HCT116 (cell line): Measurements from ENCODE around the gene POLN. TPM values are rescaled to one million over a fixed set of nuclear protein-coding genes. Genes with fewer than 3 reads are reported as not detected.

Experiments used
- ATAC-seq: fragments of 200-7000 bp; cut with Tn5 transposase; 2 replicates; pipeline ENCODE4 v1.9.1; 2020; ENCODE audit warnings: mild to moderate bottlenecking, moderate library complexity
- BruUV-seq: library from RNA; stranded (reverse); fragments of 400-500 nt; replicated peaks from 2 replicates; lab custom pipeline; 2021; lab: Mats Ljungman, UMichigan
- CTCF ChIA-PET: fragments of 300-600 bp; sonication (Branson Sonifier 250); formaldehyde crosslinking; loops from one replicate; lab custom pipeline; 2021; ENCODE audit warnings: antibody characterized with exemption; lab: Charles Lee
- POLR2A ChIA-PET: fragments of 300-600, 350-600 bp; sonication (Branson Sonifier 250); formaldehyde crosslinking; loops from one replicate; lab custom pipeline; 2021; ENCODE audit warnings: antibody characterized with exemption; lab: Charles Lee
- RAD21 ChIA-PET, 2 experiments: fragments of 300-600 bp; sonication (Branson Sonifier 250); formaldehyde crosslinking; loops; one replicate each; lab custom pipeline; 2023; ENCODE audit warnings: low total read pairs in 2 of 2; ENCODE audit not compliant: uncharacterized antibody in 2 of 2, unreplicated experiment in 2 of 2, low non-redundant PET in 1 of 2; lab: Charles Lee
- DNase-seq: peaks from one replicate; pipeline ENCODE4 v3.0.0-alpha.2; 2010; ENCODE audit warnings: low read depth, low spot score
- H2AFZ ChIP-seq: fragments of 200-600 bp; shearing (Covaris generic), sonication (generic); 2 replicates; pipeline ENCODE4 v1.6.1; 2017; ENCODE audit warnings: low read depth, mixed run types, mixed read lengths, antibody characterized with exemption, low read length; ENCODE audit not compliant: poor library complexity, severe bottlenecking
- H3K27ac ChIP-seq: 2 replicates; pipeline ENCODE4 v1.5.1; 2012; ENCODE audit warnings: low read depth, low read length
- H3K27me3 ChIP-seq: fragments of 200-600 bp; sonication (generic); 2 replicates; pipeline ENCODE4 v1.6.1; 2016; ENCODE audit warnings: mixed run types, low read length, mixed read lengths; ENCODE audit not compliant: insufficient read depth
- H3K36me3 ChIP-seq, 2 experiments: fragments of 200-500 bp in 1 of 2; fragments of 200-600 bp in 1 of 2; sonication (Bioruptor generic) in 1 of 2; sonication (generic) in 1 of 2; 2 replicates each; pipeline versions ENCODE4 v1.5.1 to v1.6.1; 2014 to 2016; ENCODE audit warnings: low read length in 2 of 2, inconsistent platforms in 1 of 2, mixed read lengths in 1 of 2, mixed run types in 1 of 2; ENCODE audit not compliant: insufficient read depth in 2 of 2, control insufficient read depth in 1 of 2
- H3K4me1 ChIP-seq, 2 experiments: fragments of 200-600 bp in 1 of 2; sonication (generic) in 1 of 2; 2 replicates each; pipeline versions ENCODE4 v1.5.1 to v1.6.1; 2012 to 2017; ENCODE audit warnings: low read length in 2 of 2, inconsistent platforms in 1 of 2, mild to moderate bottlenecking in 1 of 2, mixed read lengths in 1 of 2, mixed run types in 1 of 2, moderate library complexity in 1 of 2; ENCODE audit not compliant: insufficient read depth in 2 of 2, control insufficient read depth in 1 of 2
- H3K4me2 ChIP-seq: fragments of 200-600 bp; sonication (generic); 2 replicates; pipeline ENCODE4 v1.6.1; 2017; ENCODE audit warnings: mixed run types, low read length, mixed read lengths
- H3K4me3 ChIP-seq, 2 experiments: fragments of 200-600 bp in 1 of 2; sonication (generic) in 1 of 2; replicated peaks in 1 of 2; 2 replicates each; pipeline ENCODE4 v1.5.1; 2011 to 2016; ENCODE audit warnings: low read length in 2 of 2, control low read depth in 1 of 2, low read depth in 1 of 2, mild to moderate bottlenecking in 1 of 2, mixed read lengths in 1 of 2, mixed run types in 1 of 2
- H3K79me2 ChIP-seq: fragments of 200-600 bp; sonication (generic); 2 replicates; pipeline ENCODE4 v1.6.1; 2017; ENCODE audit warnings: mild to moderate bottlenecking, mixed run types, low read length, moderate library complexity, mixed read lengths; ENCODE audit not compliant: insufficient read depth
- H3K9ac ChIP-seq: fragments of 200-600 bp; sonication (generic); 2 replicates; pipeline ENCODE4 v1.6.1; 2016; ENCODE audit warnings: low read length, mixed read lengths
- H3K9me2 ChIP-seq: fragments of 200-600 bp; sonication (generic), shearing (Covaris generic); 2 replicates; pipeline ENCODE4 v1.6.1; 2017; ENCODE audit warnings: mixed run types, mild to moderate bottlenecking, moderate library complexity; ENCODE audit not compliant: insufficient read depth
- H3K9me3 ChIP-seq, 2 experiments: fragments of 200-500 bp in 1 of 2; fragments of 200-600 bp in 1 of 2; sonication (Bioruptor generic) in 1 of 2; sonication (generic) in 1 of 2; 2 replicates each; pipeline ENCODE4 v1.6.1; 2014 to 2017; ENCODE audit warnings: low read length in 2 of 2, mixed read lengths in 2 of 2, inconsistent platforms in 1 of 2, low read depth in 1 of 2, mild to moderate bottlenecking in 1 of 2, mixed run types in 1 of 2, moderate library complexity in 1 of 2; ENCODE audit not compliant: control insufficient read depth in 1 of 2, insufficient read depth in 1 of 2
- H4K20me1 ChIP-seq: fragments of 200-600 bp; sonication (generic), shearing (Covaris generic); 2 replicates; pipeline ENCODE4 v1.6.1; 2017; ENCODE audit warnings: mixed run types, mild to moderate bottlenecking, moderate library complexity; ENCODE audit not compliant: insufficient read depth
- CBX3 ChIP-seq: IDR thresholded peaks from 2 replicates; pipeline ENCODE4 v1.6.1; 2012; ENCODE audit warnings: low read depth
- CEBPB ChIP-seq: IDR thresholded peaks from 2 replicates; pipeline ENCODE4 v1.6.1; 2012; ENCODE audit warnings: low read depth
- EGR1 ChIP-seq: IDR thresholded peaks from 2 replicates; pipeline ENCODE4 v1.6.1; 2012; ENCODE audit warnings: low read depth
- EZH2 ChIP-seq: fragments of 200-600 bp; sonication (generic); IDR thresholded peaks from 2 replicates; pipeline ENCODE4 v1.6.1; 2017; ENCODE audit warnings: antibody characterized with exemption, mixed run types
- EZH2phosphoT487 ChIP-seq: fragments of 200-600 bp; IDR thresholded peaks from 2 replicates; pipeline ENCODE4 v1.6.1; 2018; ENCODE audit warnings: antibody characterized with exemption, borderline replicate concordance
- MAX ChIP-seq: IDR thresholded peaks from 2 replicates; pipeline ENCODE4 v1.6.1; 2012
- ZFX ChIP-seq: fragments of 450-650 bp; IDR thresholded peaks from 2 replicates; pipeline ENCODE4 v1.6.1; 2017
- ZNF274 ChIP-seq: fragments of 200-500 bp; sonication (Bioruptor generic); IDR thresholded peaks from 2 replicates; pipeline ENCODE4 v1.6.1; 2014; ENCODE audit warnings: mild to moderate bottlenecking, low read depth, low read length, inconsistent platforms
- intact Hi-C: fragments of 100-400 bp; cut with micrococcal nuclease; formaldehyde crosslinking; loops from 2 replicates; pipeline ENCODE4 v1.10.0; 2022
- total RNA-seq: library from RNA; stranded (reverse); gene quantifications from one replicate; pipeline ENCODE4 v1.2.1, GENCODE V29; 2021; ENCODE audit not compliant: unreplicated experiment

The POLN gene
- total RNA-seq, 1 experiment from 2014 or later, result 3.1 TPM

DNA sequence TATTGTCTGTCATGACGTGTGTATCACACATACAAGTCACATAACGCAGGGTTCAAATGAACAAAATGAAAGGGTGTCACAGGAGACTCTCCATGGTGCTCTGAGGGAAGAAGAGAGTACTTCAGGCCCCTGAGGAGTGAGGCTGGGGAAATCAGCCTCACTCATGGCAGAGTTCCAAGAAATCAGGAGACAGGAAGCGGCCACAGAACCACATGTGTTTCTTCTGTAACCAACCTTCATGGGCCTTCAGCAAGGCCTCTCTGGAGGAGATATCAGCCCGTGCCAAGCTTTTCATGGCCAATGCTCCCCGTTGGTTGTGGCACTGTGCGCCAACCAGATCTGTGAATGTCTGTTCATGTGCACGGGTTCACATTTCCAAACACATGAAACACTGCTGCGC lies 106.8 kb downstream of the POLN start:
- BruUV-seq, result no TSS peak
- no peaks in the 10 kb centered on the region for H4K20me1 ChIP-seq
- no peak overlapping the region for H3K4me3 ChIP-seq
- no peaks in the 10 kb centered on the region for H3K36me3 ChIP-seq
- ATAC-seq (no peak), DNase-seq (no peak)
- no peaks in the 10 kb centered on the region for H3K27me3 ChIP-seq
- no peaks in the 10 kb centered on the region for H3K4me1 ChIP-seq
- H3K4me2 ChIP-seq, result no peak overlapping the region
- no peak overlapping the region for H3K9ac ChIP-seq
- ChIA-PET POLR2A (no interaction called here), RAD21 (no interaction called here), CTCF (no interaction called here)
- H3K27ac ChIP-seq, result no peak overlapping the region
- no peak for TF ChIP-seq EZH2phosphoT487
- no peak for TF ChIP-seq EGR1
- peaks cover 9 to 20% of the 10 kb centered on the region in 2 experiments; a peak in 2 of 4 replicates for H3K9me3 ChIP-seq
- no peaks in the 10 kb centered on the region for H3K79me2 ChIP-seq
- H3K9me2 ChIP-seq, result no peaks in the 10 kb centered on the region
- intact Hi-C loops, result no loop called here
- no peak overlapping the region for H2AFZ ChIP-seq

DNA sequence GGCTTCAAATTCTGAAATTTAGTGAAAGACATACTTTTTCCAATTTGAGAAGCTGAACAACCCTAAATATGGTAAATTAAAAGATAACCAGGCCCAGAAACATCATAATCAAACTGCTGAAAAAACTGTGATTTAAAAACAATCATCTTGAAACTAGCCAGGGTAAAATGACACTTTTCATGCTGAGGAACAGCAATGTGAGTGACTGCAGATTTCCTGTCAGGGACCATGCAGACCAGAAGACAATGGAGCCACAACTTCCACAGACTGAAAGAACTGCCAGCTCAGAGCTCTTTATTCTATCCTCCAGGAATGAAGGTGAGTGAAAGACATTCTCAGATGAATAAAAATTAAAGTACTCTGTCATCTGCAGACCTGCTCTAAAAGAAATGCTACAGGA lies 109.5 kb downstream of the POLN start:
- Histone ChIP-seq H3K4me2 (no peak overlapping the region), H3K27me3 (no peaks in the 10 kb centered on the region), H3K4me3 (no peak overlapping the region), H3K4me1 (no peaks in the 10 kb centered on the region), H3K79me2 (no peaks in the 10 kb centered on the region), H4K20me1 (no peaks in the 10 kb centered on the region), H3K36me3 (no peaks in the 10 kb centered on the region), H3K9ac (no peak overlapping the region), H2AFZ (no peak overlapping the region), H3K9me3 (peaks cover 9 to 20% of the 10 kb centered on the region in 2 experiments; a peak in 2 of 4 replicates), H3K27ac (no peak overlapping the region), H3K9me2 (no peaks in the 10 kb centered on the region)
- POLR2A ChIA-PET, result no interaction called here
- peak; percentile 8 for DNase-seq
- RAD21 ChIA-PET, result interaction anchor here in 1 of 2 experiments (0.6 kb wide), 1 partner anchor 10 kb away, joined by 4 read pairs; no protein-coding TSS in a partner anchor
- ATAC-seq, result no peak
- CTCF ChIA-PET, result no interaction called here
- BruUV-seq, result no TSS peak
- no peak for TF ChIP-seq EZH2
- TF ChIP-seq ZNF274, result no peak
- no peak for TF ChIP-seq MAX
- no peak for TF ChIP-seq ZFX
- TF ChIP-seq CEBPB, result no peak
- peak; percentile 94 for TF ChIP-seq CBX3
- intact Hi-C loops, result no loop called here
